Neural crest cell (in vitro differentiated cells): ENCODE results near the gene CPSF6. TPM values are rescaled to one million over a fixed set of nuclear protein-coding genes. Genes with fewer than 3 reads are reported as not detected.
A peak's percentile ranks its signal among the peaks of the same experiment; 100 is the strongest.
"Not testable (repeated sequence)": the region's sequence is repeated elsewhere in the genome, so short reads cannot be mapped to it uniquely, and the experiment has no call there.

Experiments used
- DNase-seq: peaks from one replicate; pipeline ENCODE4 v3.0.0; 2021; ENCODE audit warnings: low read depth, mixed read lengths, low spot score
- H3K27ac Mint-ChIP-seq: one replicate; pipeline ENCODE4 v1.8.0; 2021; ENCODE audit warnings: mild to moderate bottlenecking, mixed read lengths; ENCODE audit not compliant: unreplicated experiment
- H3K27me3 Mint-ChIP-seq: 2 replicates; pipeline ENCODE4 v1.8.0; 2021; ENCODE audit warnings: low read depth, mild to moderate bottlenecking, mixed read lengths
- H3K36me3 Mint-ChIP-seq: 2 replicates; pipeline ENCODE4 v1.8.0; 2021; ENCODE audit warnings: low read depth, mild to moderate bottlenecking, mixed read lengths
- H3K4me1 Mint-ChIP-seq: 2 replicates; pipeline ENCODE4 v1.8.0; 2021; ENCODE audit warnings: mixed read lengths
- H3K4me3 Mint-ChIP-seq: one replicate; pipeline ENCODE4 v1.8.0; 2021; ENCODE audit warnings: mild to moderate bottlenecking, mixed read lengths
- H3K9me3 Mint-ChIP-seq: 2 replicates; pipeline ENCODE4 v1.8.0; 2021; ENCODE audit warnings: mixed read lengths
- total RNA-seq: library from RNA; stranded (reverse); gene quantifications from 2 replicates; pipeline ENCODE4 v1.2.1, GENCODE V29; 2021
- TF ChIP-seq, protein P1 (sequence below): fragments of 200-600 bp; sonication (generic); conservative IDR thresholded peaks from 2 replicates; pipeline ENCODE4 v1.5.0; 2021; ENCODE audit warnings: antibody characterized with exemption, mild to moderate bottlenecking

Gene CPSF6
- total RNA-seq, 1 donor from 2014 or later, result 172 TPM

- TF ChIP-seq, protein P1, sequence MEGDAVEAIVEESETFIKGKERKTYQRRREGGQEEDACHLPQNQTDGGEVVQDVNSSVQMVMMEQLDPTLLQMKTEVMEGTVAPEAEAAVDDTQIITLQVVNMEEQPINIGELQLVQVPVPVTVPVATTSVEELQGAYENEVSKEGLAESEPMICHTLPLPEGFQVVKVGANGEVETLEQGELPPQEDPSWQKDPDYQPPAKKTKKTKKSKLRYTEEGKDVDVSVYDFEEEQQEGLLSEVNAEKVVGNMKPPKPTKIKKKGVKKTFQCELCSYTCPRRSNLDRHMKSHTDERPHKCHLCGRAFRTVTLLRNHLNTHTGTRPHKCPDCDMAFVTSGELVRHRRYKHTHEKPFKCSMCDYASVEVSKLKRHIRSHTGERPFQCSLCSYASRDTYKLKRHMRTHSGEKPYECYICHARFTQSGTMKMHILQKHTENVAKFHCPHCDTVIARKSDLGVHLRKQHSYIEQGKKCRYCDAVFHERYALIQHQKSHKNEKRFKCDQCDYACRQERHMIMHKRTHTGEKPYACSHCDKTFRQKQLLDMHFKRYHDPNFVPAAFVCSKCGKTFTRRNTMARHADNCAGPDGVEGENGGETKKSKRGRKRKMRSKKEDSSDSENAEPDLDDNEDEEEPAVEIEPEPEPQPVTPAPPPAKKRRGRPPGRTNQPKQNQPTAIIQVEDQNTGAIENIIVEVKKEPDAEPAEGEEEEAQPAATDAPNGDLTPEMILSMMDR, result peak; percentile 79
- Mint-ChIP-seq H3K36me3 (peaks cover 15% of the 10 kb centered on the region), H3K27me3 (no peaks in the 10 kb centered on the region), H3K9me3 (no peaks in the 10 kb centered on the region), H3K4me1 (peaks cover 21% of the 10 kb centered on the region), H3K4me3 (no peak overlapping the region), H3K27ac (no peak overlapping the region)
- no peak for DNase-seq
Measured at GRCh38 chr12:69254046-69254445, 14.7 kb downstream of the CPSF6 start.

- no peaks in the 10 kb centered on the region for H3K9me3 Mint-ChIP-seq
- H3K27ac Mint-ChIP-seq, result no peak overlapping the region
- peaks cover 14% of the 10 kb centered on the region for H3K36me3 Mint-ChIP-seq
- peaks cover 13% of the 10 kb centered on the region for H3K4me1 Mint-ChIP-seq
- H3K4me3 Mint-ChIP-seq, result no peak overlapping the region
- TF ChIP-seq, protein P1, result no peak
- no peak for DNase-seq
- no peaks in the 10 kb centered on the region for H3K27me3 Mint-ChIP-seq
Measured at GRCh38 chr12:69254862-69255261, 15.5 kb downstream of the CPSF6 start.

- TF ChIP-seq, protein P1, result no peak
- Mint-ChIP-seq H3K36me3 (peaks cover 34% of the 10 kb centered on the region), H3K9me3 (no peaks in the 10 kb centered on the region), H3K4me3 (no peak overlapping the region), H3K4me1 (peaks cover 5% of the 10 kb centered on the region), H3K27me3 (no peaks in the 10 kb centered on the region), H3K27ac (no peak overlapping the region)
- no peak for DNase-seq
Measured at GRCh38 chr12:69258655-69259054, 19.3 kb downstream of the CPSF6 start.

GRCh38 chr12:69262264-69262974 is 23.1 kb downstream of the CPSF6 start:
- Mint-ChIP-seq H3K4me1 (peaks cover 4% of the 10 kb centered on the region), H3K36me3 (peaks cover 31% of the 10 kb centered on the region), H3K27me3 (no peaks in the 10 kb centered on the region), H3K9me3 (no peaks in the 10 kb centered on the region), H3K27ac (no peak overlapping the region), H3K4me3 (no peak overlapping the region)
- DNase-seq, result no peak
- TF ChIP-seq, protein P1, result no peak

DNA sequence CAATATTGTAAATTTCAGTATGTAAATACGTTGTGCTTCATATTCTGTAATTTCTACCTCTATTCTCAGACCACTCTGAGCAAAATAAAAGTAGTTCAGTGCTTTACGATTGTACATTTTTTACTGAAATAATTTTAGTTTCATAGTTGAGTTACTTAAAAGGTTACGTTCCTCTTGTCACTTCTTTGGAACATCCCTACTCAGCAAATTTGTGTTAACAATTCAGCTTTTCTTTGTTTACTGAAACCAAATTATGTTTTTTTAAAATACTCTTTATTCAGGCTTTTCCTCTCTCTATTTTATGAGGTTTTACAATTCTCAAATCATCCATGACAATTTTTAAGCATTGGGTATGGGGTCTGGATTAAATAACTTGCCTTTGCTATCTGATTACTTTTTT is 25.8 kb downstream of the CPSF6 start:
- Mint-ChIP-seq H3K36me3 (peaks cover 25% of the 10 kb centered on the region), H3K27me3 (no peaks in the 10 kb centered on the region), H3K9me3 (no peaks in the 10 kb centered on the region), H3K4me1 (peaks cover 4% of the 10 kb centered on the region), H3K27ac (no peak overlapping the region), H3K4me3 (no peak overlapping the region)
- DNase-seq, result no peak
- TF ChIP-seq, protein P1, result no peak

GRCh38 chr12:69265633-69266032 is 26.3 kb downstream of the CPSF6 start:
- H3K4me1 Mint-ChIP-seq, H3K4me3 Mint-ChIP-seq, DNase-seq, H3K27me3 Mint-ChIP-seq, H3K27ac Mint-ChIP-seq, H3K9me3 Mint-ChIP-seq: not testable (repeated sequence)
- peaks cover 21% of the 10 kb centered on the region for H3K36me3 Mint-ChIP-seq
